Tibial nerve (tissue), 4 donors: Measurements from ENCODE around the gene CAMKMT.

Source experiments
- CTCF ChIP-seq, 5 experiments: fragments of 200-600 bp in 3 of 5; fragments of 450-650 bp in 2 of 5; sonication (generic) in 3 of 5; IDR thresholded peaks; one replicate each; pipeline ENCODE4 v1.5.1; 2016 to 2019; ENCODE audit warnings: antibody characterized with exemption in 5 of 5, mild to moderate bottlenecking in 3 of 5, moderate library complexity in 2 of 5
- EP300 ChIP-seq, 2 donors: sonication (generic); formaldehyde crosslinking; IDR thresholded peaks; one replicate each; pipeline ENCODE4 v1.6.1; 2017; ENCODE audit warnings: antibody characterized with exemption in 2 of 2, mild to moderate bottlenecking in 1 of 2

GRCh38 chr2:44766220-44766619 is 404.5 kb downstream of the CAMKMT start:
- TF ChIP-seq CTCF (IDR thresholded peaks at IDR 0.05) (no peak), EP300 (IDR thresholded peaks at IDR 0.05) (no peak)
